Raji (cell line): ENCODE data around the gene PNKD.

Source experiments
- POLR2A ChIP-seq: IDR thresholded peaks from 2 replicates; pipeline ENCODE4 v1.6.1; 2011; ENCODE audit warnings: low read depth, low read length, control low read depth; ENCODE audit not compliant: insufficient read depth

The PNKD gene

GRCh38 chr2:218262631-218263586, 7.4 kb upstream of the PNKD start:
- TF ChIP-seq POLR2A: no peak

- TF ChIP-seq POLR2A: no peak
Measured at GRCh38 chr2:218263817-218264641, 6.3 kb upstream of the PNKD start.

- no peak for TF ChIP-seq POLR2A
Measured at GRCh38 chr2:218264773-218265561, 5.4 kb upstream of the PNKD start.

- no peak for TF ChIP-seq POLR2A
Measured at GRCh38 chr2:218265626-218266025, 4.7 kb upstream of the PNKD start.

- no peak for TF ChIP-seq POLR2A
Measured at GRCh38 chr2:218266316-218266979, 3.9 kb upstream of the PNKD start.

GRCh38 chr2:218267259-218267658, 3.1 kb upstream of the PNKD start:
- no peak for TF ChIP-seq POLR2A

GRCh38 chr2:218270721-218271486, 585 bp downstream of the PNKD start:
- no peak for TF ChIP-seq POLR2A

- no peak for TF ChIP-seq POLR2A
Measured at GRCh38 chr2:218271487-218271797, 1.1 kb downstream of the PNKD start.

GRCh38 chr2:218271865-218272530, 1.7 kb downstream of the PNKD start:
- no peak for TF ChIP-seq POLR2A

- TF ChIP-seq POLR2A: 0 out of 2 replicates have a peak, but pooled peaks have one; percentile 17
Measured at GRCh38 chr2:218272531-218273212, 2.4 kb downstream of the PNKD start.

GRCh38 chr2:218273908-218274249, 3.6 kb downstream of the PNKD start:
- no peak for TF ChIP-seq POLR2A

GRCh38 chr2:218274586-218274985, 4.3 kb downstream of the PNKD start:
- TF ChIP-seq POLR2A: no peak
